ENCODE results near the gene DELE1.
A peak's percentile ranks its signal among the peaks of the same experiment; 100 is the strongest.

The DELE1 gene

DNA sequence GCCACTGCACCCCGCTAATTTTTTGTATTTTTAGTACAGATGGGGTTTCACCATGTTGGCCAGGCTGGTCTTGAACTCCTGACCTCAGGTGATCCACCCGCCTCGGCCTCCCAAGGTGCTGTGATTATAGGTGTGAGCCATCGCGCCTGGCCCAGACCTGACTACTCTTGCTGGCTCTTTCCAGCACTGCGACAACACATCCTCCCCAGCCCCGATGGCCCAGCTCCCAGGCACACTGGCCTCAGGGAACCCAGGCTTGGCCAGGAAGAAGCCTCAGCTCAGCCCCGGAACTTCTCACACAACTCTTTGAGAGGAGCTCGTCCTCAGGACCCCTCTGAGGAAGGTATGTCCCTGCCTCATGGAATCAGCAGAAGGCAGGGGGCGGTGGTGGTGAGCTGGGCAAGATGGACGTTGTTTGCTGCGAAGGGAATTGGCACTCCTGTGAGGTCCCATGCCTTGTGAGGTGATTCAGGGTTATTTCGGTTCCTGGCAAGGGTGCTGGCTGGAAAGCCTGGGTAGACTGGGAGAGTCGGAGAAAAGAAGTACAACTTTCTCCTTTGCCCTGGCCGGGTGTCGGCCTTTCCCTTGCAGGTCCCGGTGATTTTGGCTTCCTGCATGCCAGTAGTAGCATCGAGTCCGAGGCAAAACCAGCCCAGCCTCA is 5.9 kb downstream of the DELE1 start:
- no peak for DNase-seq

DNA sequence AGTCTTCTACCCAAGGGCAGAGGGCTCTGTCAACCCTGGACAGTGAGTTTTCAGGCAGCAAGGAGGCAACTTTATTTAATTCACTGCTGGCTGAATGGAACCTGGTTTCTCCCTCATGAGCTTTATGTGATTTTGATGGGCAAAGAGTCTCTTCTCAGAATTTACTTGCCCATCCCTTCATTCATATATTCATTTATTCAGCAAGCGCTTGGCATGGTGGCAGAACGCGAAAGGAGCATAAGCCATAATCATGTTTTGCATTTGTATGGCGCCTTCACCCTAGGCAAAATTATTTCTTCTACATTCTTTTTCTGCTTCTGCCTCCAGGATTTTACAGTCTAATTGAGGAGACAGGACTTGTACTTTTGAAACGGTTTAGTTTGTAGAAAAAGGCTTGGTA is 8.0 kb downstream of the DELE1 start:
- no peak for DNase-seq

DNA sequence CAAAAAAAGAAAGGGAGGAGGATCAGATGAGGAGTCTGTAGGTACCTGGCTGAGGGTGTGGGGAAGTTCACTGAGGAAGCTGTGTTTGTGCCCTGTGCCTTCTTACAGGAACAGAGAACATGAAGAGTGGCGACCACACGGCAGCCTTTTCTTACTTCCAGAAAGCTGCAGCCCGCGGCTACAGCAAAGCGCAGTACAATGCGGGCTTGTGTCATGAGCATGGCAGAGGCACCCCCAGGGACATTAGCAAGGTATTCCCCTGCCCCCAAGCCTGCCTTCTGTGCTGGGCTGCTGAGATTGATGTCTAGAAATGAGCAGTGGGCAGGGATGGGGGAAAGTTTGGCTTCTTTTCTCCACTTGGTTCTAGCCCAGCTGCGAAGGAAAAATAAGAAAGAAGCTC is 9.5 kb downstream of the DELE1 start:
- DNase-seq: no peak

DNA sequence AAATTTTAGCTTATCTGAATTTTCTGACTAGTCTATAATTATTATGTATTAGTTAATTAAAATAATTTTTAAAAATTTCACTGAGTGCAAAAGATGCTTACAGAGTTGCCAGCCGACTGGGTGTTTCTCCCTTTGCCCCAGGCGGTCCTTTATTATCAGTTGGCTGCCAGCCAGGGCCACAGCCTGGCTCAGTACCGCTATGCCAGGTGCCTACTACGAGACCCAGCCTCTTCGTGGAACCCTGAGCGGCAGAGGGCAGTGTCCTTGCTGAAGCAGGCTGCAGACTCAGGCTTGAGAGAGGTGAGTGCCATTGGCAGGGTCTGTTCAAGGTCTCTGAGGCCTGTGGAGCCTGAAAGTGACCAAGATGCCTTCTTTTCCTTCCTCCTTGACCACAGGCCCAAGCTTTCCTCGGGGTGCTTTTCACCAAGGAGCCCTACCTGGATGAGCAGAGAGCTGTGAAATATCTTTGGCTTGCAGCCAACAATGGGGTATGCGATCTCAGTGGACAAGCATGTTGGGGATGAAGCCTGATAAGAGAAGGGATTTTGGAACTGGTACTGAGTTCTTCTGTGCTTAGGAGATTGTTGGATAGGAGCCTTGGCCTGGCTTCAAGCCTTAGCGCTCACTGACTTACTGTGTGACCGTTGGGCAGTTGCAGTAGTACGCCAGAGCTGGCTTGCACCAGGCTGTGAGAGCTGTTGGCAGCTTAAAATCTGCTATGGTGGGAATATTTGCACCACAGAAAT is 10.6 kb downstream of the DELE1 start:
- DNase-seq: no peak

DNA sequence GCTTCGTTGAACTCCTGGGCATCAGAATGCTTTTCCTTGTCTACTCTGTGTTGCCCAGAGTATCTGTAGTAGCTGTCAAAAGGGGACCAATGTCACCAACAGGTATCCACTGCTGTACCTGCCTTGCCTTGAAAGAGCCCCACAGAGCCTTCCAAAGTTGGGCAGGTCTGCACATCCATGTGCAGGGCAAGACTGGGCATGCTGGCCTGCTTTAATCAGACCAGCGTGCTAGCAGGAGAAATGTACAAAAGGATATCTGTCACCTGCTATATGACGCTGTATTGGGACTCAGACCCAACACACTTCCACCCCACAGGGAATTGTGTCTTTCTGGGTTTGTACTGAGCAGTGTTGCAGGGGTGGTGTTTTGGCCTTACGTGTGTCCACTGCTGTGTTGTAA is 11.9 kb downstream of the DELE1 start:
- no peak for DNase-seq

DNA sequence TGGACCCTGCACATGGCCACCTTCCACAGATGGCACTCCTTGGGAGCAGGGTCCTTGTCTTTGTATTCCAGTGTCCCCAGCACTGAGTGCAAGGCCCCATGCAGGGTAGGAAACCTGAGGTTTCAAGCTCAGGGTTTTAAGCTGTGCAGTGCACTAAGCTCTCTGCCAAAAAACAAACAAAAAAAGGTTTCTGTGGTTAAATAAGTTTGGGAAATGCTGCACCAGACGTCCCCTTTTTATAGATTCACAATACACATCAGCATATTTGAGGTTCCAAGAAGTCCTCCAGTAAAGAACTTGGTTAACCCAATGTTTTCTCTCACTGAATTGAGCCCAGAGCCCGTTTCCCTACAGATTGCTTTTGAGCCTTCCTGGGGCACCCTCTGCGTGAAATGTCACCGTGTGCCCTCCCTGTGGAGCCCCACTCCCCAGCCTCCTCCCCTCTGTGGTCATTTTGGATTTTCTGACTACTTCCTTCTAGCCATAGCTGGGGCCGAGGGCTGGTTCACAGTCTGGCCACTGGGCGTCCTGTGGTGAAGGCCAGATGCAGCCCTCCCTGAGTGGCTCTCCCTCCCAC is 17.1 kb downstream of the DELE1 start:
- DNase-seq: no peak

DNA sequence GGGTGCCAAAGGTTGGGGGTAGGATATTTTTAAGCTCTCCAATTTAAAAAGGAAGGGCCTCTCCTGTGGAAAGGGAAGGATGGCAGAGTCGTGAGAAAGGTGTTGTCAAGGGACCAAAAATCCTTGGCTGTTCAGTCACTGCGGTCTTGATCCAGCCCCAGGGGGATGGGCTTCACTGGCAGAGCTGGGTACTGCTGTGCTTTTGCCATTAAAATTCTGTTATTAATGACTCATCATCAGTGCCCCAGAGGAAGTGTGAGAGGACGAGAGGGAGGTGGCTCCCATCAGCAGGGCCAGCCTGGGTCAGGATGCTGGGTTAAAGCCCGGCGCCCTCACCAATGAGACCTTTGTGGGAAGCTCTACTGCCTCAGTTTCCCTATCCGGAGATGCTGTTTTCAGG is 17.6 kb downstream of the DELE1 start:
- DNase-seq: no peak

- no peak for DNase-seq
Measured at GRCh38 chr5:141941779-141942178, 18.1 kb downstream of the DELE1 start.

- no peak for DNase-seq
Measured at GRCh38 chr5:141942185-141942857, 18.6 kb downstream of the DELE1 start.

DNA sequence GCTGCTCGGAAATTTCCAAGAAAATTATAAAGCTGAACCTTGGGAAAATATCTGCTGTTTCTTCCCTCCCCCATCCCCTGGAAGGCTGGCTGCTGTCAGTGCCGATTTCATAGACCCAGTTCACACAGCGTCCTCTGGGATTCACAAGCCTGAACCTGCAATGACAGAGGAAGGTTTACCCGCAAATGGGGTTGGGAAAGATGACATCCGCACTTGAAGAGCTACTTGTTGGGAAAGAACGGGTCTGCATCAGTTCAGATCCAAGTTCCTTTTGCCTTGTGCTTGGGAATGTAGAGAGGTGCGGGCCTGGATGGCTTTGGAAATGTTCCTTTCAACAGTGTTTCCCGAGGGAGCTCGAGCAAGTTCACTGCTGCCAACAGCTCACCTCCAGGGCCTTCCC is 20.4 kb downstream of the DELE1 start:
- no peak for DNase-seq

- DNase-seq: no peak
Measured at GRCh38 chr5:141945511-141946051, 21.9 kb downstream of the DELE1 start.

DNA sequence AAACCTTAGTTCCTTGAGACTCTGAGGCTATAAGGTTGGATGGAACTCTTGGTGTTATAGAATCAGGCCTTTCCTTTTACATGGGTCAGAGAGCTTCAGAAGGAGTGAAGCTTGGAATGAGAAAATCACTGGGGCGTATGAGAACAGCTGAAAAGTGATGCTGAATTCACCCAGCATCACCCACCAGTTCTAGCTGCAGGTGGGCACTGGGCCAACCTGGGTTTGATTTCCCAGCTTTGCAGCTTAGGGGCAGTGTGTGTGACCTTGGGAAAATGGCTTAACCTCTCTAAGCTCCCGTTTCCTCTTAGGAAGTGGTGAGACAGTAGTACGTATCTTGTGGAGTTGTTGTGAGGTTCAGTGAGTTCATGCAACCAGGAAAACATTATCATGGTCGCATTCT is 23.6 kb downstream of the DELE1 start:
- DNase-seq: no peak

GRCh38 chr5:141948812-141949211 is 25.1 kb downstream of the DELE1 start:
- no peak for DNase-seq

- DNase-seq: no peak
Measured at GRCh38 chr5:141949511-141949910, 25.8 kb downstream of the DELE1 start.

DNA sequence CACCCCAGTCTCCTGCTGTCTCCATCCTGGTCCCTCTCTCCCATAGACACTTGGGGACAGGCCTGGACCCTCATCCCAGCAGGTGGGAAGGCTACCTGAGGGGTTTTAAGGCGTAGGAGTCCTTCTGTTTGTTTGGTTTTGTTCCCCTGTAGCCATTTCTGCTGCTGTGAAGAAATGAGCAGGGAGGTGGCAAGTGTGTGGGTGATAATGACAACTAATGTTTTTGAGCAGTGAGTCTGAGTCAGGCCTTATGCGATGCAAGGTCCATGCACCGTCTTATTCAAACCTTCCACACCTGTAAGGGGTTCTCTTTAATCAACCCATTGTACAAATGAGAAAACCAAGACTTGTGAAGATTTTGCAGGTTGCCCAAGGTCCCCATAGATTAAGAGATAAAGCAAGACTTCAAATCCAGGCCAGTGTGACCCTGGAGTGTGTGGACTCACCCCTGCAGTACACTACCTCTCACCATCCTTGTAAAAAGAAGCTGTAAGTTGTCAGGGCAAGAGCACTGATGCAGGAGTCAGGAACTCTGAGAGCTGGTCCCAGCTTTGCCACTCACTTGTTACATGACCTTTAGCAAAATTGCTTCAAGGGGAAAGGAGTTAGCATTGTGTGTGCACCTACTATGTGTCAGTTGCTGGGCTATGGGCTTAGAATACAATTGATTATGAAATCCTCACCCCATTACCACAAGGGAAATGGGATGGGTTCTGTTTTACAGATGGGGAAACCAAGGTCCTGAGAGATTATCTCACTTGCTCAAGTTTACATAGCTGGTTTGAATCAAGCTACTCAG is 26.7 kb downstream of the DELE1 start:
- DNase-seq: no peak

DNA sequence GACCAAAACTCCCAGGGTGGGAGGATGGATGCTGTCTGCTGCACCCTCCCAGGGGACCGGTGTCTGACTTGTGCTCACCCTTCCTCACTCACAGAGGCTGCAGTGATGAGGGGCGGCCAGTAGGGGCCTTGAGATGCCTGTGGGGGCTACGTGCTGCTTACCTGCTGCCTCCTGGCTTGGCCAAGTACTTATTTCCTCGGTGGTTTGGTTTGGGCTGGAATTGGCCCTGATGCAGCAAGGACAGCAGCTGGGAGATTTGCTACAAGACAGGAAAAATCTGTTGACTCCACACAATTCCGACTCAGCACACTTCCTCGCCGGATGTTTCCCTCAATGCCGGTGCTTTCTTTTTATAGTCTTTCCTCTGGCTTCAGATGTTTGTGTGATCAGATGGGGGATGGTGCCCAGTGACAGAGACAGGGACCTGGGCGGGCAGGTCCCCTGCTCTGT is 27.7 kb downstream of the DELE1 start:
- DNase-seq: peak; percentile 39

DNA sequence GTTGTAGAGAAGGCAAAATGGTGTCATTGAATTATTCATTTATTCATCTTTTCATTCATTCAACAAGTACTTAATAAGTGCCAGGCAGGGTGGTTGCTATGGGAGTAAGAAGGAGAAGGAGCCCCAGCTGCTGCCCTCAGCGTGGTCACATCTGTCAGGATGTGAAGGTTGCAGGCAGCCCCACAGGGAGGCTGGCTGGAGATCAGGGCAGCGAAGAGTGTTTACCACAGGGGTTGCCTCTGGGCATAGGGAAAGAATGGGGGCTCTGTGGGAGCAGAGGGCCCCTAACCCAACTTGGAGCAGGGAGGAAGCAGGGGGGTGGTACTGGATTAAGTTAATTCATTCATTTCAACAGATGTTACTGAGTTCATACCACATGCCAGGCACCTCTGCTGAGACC is 28.3 kb downstream of the DELE1 start:
- DNase-seq: no peak

DNA sequence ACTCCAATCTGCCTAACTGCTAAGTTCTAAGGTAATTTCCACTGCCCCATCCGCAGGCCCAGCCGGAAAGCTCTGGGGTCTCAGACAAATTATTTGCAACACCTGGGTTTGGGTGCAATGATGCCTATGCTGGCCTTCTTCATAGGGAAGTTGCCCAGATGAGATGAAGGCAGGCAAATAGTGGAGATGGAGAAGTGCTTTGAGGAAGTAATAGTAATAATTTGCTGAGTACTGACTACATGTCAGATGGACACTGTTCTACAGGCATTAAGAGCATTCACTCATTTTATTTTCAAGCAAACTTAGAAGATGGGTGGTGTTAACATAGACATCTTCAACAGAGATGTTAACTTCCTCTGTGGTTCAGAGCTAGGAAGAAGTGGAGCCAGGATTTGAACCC is 30.5 kb downstream of the DELE1 start:
- no peak for DNase-seq

DNA sequence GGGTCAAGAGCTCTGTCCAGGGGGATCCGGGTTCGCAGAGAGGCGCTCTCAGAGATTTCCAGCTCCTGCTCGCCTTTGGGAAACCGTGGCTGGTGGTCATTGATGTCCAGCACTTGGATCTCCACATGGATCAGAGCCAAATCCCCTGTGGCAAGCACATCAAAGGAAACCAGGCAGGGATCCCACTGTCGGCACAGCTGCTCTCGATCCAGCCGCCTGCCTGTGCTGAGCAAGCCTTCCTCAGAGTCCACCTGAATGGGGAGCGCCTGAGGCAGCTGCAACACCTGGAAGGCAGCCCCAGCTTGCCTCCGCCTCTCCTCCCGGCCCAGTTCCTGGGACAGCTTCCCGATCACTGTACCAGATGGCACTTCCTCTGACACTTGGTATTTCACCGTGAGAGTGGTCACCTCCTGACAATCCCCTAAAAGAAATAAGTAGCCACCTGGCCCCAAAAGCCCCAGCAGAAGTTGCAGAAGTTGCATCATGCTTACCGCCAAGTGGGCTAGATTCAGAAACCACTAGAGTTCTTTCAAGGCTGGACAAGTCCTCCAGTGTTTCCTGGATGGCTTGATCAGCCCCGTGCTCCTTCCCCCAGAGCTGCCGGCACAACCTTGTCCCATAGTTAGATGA is 33.8 kb downstream of the DELE1 start:
- no peak for DNase-seq

DNA sequence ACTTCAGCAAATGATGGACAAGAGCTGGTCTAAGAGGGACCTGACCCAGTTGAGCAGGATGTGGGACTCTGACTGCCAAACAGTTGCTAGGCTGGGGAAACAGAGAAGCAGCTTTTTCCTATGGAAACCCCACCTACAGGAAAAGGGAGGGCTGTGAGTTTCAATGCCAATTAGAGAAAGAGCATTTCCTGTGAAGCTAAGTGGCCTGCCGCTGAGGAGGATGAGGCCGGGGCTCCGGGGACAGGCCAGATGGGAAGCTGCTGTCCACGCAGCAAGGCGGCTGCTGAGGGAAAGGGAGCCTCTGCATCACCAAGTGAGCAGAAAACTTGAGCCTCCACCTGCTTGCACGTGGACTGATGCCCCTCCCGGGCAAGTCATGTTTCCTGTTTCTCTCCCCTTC is 34.4 kb downstream of the DELE1 start, which contains the start of gene PCDH12:
Gene PCDH12, minus strand, starts transcription at position 90 of the 400 bp plus-strand sequence. CDS start 351 bp downstream, outside the sequence.
- DNase-seq: no peak

GRCh38 chr5:141958546-141959172 is 35.0 kb downstream of the DELE1 start:
- DNase-seq: no peak
